ENCODE measurements around the gene SLC16A8. TPM values are rescaled to one million over a fixed set of nuclear protein-coding genes. Genes with fewer than 3 reads are reported as not detected.
A peak's percentile ranks its signal among the peaks of the same experiment; 100 is the strongest.

Gene SLC16A8
- total RNA-seq, 4 donors from 2014 or later, result not detected

DNA sequence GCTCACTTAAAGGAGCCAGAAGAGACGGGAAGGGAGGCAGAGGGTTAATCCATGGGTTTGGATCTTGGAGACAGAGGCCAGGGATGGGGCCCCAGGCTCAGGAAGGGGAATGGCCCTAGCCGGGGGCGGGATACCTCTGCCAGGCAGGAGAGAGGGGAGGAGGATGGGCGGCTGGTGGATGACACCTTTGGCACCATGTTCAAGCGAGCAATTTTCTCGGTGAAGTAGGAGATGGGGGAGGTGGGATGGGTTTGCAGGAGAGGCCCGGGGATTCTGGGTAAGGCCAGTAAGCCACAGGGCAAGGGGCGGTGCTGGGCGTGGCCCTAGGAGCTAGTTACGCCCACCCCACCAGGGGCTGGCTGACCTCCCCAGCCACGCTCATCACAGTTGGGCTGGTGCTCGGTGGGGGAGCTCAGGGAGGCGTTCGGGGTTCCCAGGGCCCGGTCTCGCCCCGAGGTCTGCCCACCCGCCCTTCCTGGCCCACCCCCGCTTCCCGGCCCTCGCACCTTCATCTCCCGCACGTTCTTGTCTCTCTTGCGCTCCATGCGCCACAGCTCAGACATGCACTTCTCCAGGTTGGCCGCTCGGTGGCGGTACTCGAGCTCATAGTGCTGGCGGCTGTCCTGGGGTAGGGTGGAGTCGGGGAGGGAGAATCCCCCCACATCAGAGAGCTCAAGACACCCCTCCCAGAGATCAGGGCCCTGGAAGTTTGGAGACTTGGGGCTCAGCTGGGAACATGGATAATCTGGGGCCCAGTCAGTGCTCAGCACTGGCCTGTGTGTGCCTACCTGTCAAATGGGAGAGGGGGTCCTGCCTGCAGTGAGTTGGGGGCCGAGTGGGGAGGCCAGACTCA lies 13.8 kb upstream of the SLC16A8 start:
- Histone ChIP-seq H3K27ac (no peak overlapping the region), H3K27me3 (no peaks in the 10 kb centered on the region), H3K36me3 (peaks cover 0 to 14% (median 5%) of the 10 kb centered on the region in 4 donors), H3K4me1 (peaks cover 0 to 13% (median 5%) of the 10 kb centered on the region in 4 donors), H3K9me3 (no peaks in the 10 kb centered on the region), H3K4me3 (no peak overlapping the region)
- in situ Hi-C loops (cut with MboI; ENCODE audit: low pct_ligation_motif_present in 1 of 4, low pct_unique_long_range_greater_than_20kb in 1 of 4, low sequenced_read_pairs in 3 of 4), result no loop called here
- no peak for TF ChIP-seq EP300 (IDR thresholded peaks at IDR 0.05; ENCODE audit: low read depth)
- TF ChIP-seq POLR2AphosphoS5 (IDR thresholded peaks at IDR 0.05), result no peak
- TF ChIP-seq POLR2A (IDR thresholded peaks at IDR 0.05), result no peak
- TF ChIP-seq, protein P1, sequence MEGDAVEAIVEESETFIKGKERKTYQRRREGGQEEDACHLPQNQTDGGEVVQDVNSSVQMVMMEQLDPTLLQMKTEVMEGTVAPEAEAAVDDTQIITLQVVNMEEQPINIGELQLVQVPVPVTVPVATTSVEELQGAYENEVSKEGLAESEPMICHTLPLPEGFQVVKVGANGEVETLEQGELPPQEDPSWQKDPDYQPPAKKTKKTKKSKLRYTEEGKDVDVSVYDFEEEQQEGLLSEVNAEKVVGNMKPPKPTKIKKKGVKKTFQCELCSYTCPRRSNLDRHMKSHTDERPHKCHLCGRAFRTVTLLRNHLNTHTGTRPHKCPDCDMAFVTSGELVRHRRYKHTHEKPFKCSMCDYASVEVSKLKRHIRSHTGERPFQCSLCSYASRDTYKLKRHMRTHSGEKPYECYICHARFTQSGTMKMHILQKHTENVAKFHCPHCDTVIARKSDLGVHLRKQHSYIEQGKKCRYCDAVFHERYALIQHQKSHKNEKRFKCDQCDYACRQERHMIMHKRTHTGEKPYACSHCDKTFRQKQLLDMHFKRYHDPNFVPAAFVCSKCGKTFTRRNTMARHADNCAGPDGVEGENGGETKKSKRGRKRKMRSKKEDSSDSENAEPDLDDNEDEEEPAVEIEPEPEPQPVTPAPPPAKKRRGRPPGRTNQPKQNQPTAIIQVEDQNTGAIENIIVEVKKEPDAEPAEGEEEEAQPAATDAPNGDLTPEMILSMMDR (IDR thresholded peaks at IDR 0.05), result no peak
- WGBS, 2 donors (ENCODE audit: low coverage in 1 of 2), result 45 to 65% methylated on average over 2 to 32 of the region's 32 CpGs
- no peak for DNase-seq
- intact Hi-C loops (cut with DNase I; ENCODE audit: low total_unique reads), result no loop called here

DNA sequence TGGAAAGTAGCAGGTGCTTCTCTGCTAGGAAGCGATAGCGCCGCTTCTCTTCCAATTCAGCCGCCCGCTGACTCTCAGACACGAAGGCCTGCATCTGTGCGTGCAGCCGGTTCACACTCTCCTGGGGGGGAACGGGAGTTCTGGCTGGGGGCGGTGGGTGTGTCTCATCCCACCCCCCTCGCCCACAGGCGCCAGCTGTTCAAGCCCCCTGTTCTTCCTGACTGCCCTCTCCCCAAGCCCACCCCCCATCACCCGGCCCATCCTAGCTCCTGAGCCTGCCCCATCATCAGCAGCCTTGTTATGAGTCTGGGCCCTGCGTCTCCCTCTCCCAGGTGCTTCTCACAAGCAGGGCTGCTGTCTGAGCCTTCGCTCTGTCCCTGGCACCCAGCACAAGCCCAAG lies 13.1 kb upstream of the SLC16A8 start:
- peaks cover 0 to 14% (median 5%) of the 10 kb centered on the region in 4 donors for H3K36me3 ChIP-seq
- no peak overlapping the region for H3K27ac ChIP-seq
- in situ Hi-C loops (cut with MboI; ENCODE audit: low pct_ligation_motif_present in 1 of 4, low pct_unique_long_range_greater_than_20kb in 1 of 4, low sequenced_read_pairs in 3 of 4), result no loop called here
- no peaks in the 10 kb centered on the region for H3K27me3 ChIP-seq
- DNase-seq, result no peak
- intact Hi-C loops (cut with DNase I; ENCODE audit: low total_unique reads), result no loop called here
- TF ChIP-seq, protein P1 (IDR thresholded peaks at IDR 0.05), result no peak
- H3K9me3 ChIP-seq, result no peaks in the 10 kb centered on the region
- no peak overlapping the region for H3K4me3 ChIP-seq
- 82% methylated on average over 15 of the region's 15 CpGs; no CpG with 5 or more reads in 1 of the 2 donors for WGBS, 2 donors (ENCODE audit: low coverage in 1 of 2)
- peaks cover 0 to 13% (median 5%) of the 10 kb centered on the region in 4 donors for H3K4me1 ChIP-seq

DNA sequence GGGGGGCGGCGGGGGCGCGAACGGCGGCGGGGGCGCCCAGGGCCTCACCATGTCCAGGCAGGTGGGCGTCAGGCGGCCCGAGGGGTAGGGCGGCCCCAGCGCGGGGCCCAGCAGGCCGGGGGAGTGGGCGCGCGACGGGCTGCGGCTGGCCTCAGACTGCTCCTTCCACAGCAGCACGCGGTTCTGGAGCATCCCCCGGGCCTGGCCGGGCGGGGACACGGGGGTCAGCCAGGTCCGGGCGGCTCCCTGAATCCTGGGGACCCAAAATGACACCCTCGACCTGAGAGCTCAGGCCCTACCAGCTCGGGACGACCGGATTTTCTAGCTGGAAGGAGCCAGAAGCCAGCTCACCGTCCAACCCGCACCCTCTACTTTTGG lies 5.5 kb upstream of the SLC16A8 start:
- no peaks in the 10 kb centered on the region for H3K36me3 ChIP-seq
- intact Hi-C loops (cut with DNase I; ENCODE audit: low total_unique reads), result no loop called here
- no peak for DNase-seq
- H3K9me3 ChIP-seq, result no peaks in the 10 kb centered on the region
- peaks cover 0 to 9% (median 4%) of the 10 kb centered on the region in 4 donors for H3K4me1 ChIP-seq
- WGBS, 2 donors (ENCODE audit: low coverage in 1 of 2), result 61% methylated on average over 24 of the region's 34 CpGs; no CpG with 5 or more reads in 1 of the 2 donors
- H3K4me3 ChIP-seq, result no peak overlapping the region
- peaks cover 14% of the 10 kb centered on the region for H3K27me3 ChIP-seq
- H3K27ac ChIP-seq, result no peak overlapping the region
- TF ChIP-seq EP300 (IDR thresholded peaks at IDR 0.05; ENCODE audit: low read depth) (no peak), POLR2AphosphoS5 (IDR thresholded peaks at IDR 0.05) (no peak), POLR2A (IDR thresholded peaks at IDR 0.05) (no peak)
- TF ChIP-seq, protein P1 (IDR thresholded peaks at IDR 0.05), result no peak
- in situ Hi-C loops (cut with MboI; ENCODE audit: low pct_ligation_motif_present in 1 of 4, low pct_unique_long_range_greater_than_20kb in 1 of 4, low sequenced_read_pairs in 3 of 4), result no loop called here

DNA sequence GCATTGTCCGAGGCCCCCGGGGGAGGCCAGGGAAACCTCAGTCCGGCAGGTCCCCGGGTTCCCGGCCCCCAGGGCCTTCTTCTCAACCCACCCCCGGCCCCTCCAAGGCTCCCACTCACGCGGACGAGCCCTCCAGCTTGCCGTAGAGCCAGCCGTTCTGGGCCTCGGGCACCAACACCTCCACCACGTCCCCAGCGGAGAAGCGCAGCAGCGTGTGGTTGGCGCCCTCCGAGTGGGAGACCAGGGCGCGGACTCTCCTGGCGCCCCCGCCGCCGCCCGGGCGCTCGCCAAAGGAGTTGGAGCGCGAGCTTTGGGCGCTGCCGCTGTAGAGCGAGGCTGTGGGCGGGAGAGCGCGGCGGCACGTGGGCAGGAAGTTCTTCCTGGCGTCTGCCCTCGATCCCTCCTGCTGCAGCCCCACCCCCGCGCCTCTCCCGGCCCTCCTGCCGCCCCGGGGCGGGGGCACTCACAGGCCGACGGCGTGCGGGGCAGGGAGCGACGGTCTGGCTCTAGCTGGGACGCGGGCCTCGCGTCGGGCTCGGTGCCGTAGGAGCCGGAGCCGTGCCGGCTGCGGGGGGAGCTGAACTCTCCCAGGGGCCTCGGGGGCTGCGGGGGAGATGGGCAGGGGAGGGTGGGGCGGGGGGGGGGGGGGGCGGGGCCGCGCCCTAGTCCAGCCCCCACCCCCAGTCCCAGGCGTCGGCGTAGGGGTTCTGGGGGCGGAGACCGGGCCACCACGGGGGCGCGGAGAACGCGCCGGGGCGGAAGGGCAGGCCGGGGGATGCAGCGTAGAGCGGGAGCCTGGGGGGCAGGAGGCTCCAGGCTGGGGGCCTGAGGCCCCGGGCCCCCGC lies 4.9 kb upstream of the SLC16A8 start:
- peaks cover 0 to 9% (median 4%) of the 10 kb centered on the region in 4 donors for H3K4me1 ChIP-seq
- peak overlapping the region in 2 of 4 donors; percentile 20 to 30 for H3K4me3 ChIP-seq
- TF ChIP-seq POLR2A (IDR thresholded peaks at IDR 0.05), result no peak
- TF ChIP-seq POLR2AphosphoS5 (IDR thresholded peaks at IDR 0.05), result no peak
- WGBS, 2 donors (ENCODE audit: low coverage in 1 of 2), result 85% methylated on average over 29 of the region's 85 CpGs; no CpG with 5 or more reads in 1 of the 2 donors
- no peaks in the 10 kb centered on the region for H3K36me3 ChIP-seq
- in situ Hi-C loops (cut with MboI; ENCODE audit: low pct_ligation_motif_present in 1 of 4, low pct_unique_long_range_greater_than_20kb in 1 of 4, low sequenced_read_pairs in 3 of 4) (no loop called here), intact Hi-C loops (cut with DNase I; ENCODE audit: low total_unique reads) (no loop called here)
- no peak overlapping the region for H3K27ac ChIP-seq
- no peaks in the 10 kb centered on the region for H3K9me3 ChIP-seq
- no peak for DNase-seq
- H3K27me3 ChIP-seq, result peaks cover 14% of the 10 kb centered on the region
